ENCODE results near the gene CA10. TPM values are rescaled to one million over a fixed set of nuclear protein-coding genes. Genes with fewer than 3 reads are reported as not detected.

Gene CA10
- polyA plus RNA-seq, 1 donor, result 14.7 TPM

- DNase-seq, result no peak
Measured at GRCh38 chr17:51595826-51596398, 562.6 kb downstream of the CA10 start.

- no peak for DNase-seq
Measured at GRCh38 chr17:51590071-51590656, 568.4 kb downstream of the CA10 start.

GRCh38 chr17:51588063-51588462 is 570.5 kb downstream of the CA10 start:
- DNase-seq, result no peak

- no peak for DNase-seq
Measured at GRCh38 chr17:51587516-51587915, 571.0 kb downstream of the CA10 start.

GRCh38 chr17:51585514-51586104 is 572.9 kb downstream of the CA10 start:
- DNase-seq, result peak; percentile 12

- DNase-seq, result no peak
Measured at GRCh38 chr17:51580869-51581268, 577.6 kb downstream of the CA10 start.
